ENCODE measurements around the gene MTMR3.

MTMR3 gene

DNA sequence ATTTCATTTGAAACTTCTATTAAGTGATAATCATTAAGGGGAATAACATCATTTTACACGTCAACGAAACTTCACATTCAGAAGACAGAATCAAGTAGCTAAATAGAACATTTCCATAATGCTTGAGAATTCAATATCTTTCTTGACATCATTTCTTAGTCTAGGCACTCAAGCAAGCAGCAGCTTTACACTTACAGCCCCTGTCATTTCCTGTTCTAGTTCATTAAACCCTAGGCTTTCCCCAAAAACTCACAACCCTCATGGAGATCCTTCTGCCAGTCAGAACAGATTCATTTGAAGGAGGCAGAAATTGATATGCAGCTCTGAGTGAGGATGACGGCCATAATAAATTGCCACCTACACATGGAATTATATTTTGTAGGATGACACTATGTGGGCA, 192.0 kb downstream of the MTMR3 start:
- ATAC-seq (replicated peaks) (no peak), DNase-seq (no peak)
- peaks cover 6 to 12% of the 10 kb centered on the region in 2 donors for H3K4me1 Mint-ChIP-seq
- H3K4me3 Mint-ChIP-seq = no peak overlapping the region
- no peak overlapping the region for H3K27ac Mint-ChIP-seq
- no peaks in the 10 kb centered on the region for H3K36me3 Mint-ChIP-seq
- peaks cover 28 to 37% of the 10 kb centered on the region in 2 donors for H3K27me3 Mint-ChIP-seq
- H3K9me3 Mint-ChIP-seq = no peaks in the 10 kb centered on the region

DNA sequence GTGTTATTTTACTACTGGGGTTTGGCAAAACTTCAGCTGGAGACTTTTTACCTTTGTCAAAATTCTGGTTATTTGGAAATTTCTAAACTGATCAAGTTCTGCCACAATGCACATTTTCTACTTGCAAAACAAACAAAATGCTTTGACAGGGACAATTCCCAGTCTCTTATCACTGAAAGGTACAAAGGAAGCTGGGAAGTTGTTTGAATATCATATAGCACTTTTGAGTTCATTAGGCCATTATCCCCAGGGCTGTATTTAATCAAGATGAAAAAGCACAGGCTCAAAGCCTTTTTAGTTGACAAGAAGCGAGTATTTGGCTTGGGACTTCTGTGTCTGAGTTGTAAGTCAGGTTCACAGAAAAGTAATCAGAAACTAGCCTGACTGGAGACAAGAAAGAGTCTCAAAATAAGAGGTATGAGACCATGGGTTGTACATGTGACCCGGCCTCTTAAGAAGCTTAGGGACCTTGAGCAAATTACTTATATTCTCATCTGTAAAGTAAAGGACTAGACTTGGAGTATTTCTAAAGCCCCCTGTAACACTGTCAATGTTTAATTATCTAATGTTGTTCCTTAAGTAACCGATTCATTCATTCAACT, 194.4 kb downstream of the MTMR3 start:
- Mint-ChIP-seq H3K4me3 (no peak overlapping the region), H3K27ac (no peak overlapping the region), H3K36me3 (no peaks in the 10 kb centered on the region), H3K9me3 (no peaks in the 10 kb centered on the region), H3K27me3 (peaks cover 28 to 45% of the 10 kb centered on the region in 2 donors), H3K4me1 (peaks cover 8 to 17% of the 10 kb centered on the region in 2 donors)
- no peak for DNase-seq
- ATAC-seq (replicated peaks) = no peak

DNA sequence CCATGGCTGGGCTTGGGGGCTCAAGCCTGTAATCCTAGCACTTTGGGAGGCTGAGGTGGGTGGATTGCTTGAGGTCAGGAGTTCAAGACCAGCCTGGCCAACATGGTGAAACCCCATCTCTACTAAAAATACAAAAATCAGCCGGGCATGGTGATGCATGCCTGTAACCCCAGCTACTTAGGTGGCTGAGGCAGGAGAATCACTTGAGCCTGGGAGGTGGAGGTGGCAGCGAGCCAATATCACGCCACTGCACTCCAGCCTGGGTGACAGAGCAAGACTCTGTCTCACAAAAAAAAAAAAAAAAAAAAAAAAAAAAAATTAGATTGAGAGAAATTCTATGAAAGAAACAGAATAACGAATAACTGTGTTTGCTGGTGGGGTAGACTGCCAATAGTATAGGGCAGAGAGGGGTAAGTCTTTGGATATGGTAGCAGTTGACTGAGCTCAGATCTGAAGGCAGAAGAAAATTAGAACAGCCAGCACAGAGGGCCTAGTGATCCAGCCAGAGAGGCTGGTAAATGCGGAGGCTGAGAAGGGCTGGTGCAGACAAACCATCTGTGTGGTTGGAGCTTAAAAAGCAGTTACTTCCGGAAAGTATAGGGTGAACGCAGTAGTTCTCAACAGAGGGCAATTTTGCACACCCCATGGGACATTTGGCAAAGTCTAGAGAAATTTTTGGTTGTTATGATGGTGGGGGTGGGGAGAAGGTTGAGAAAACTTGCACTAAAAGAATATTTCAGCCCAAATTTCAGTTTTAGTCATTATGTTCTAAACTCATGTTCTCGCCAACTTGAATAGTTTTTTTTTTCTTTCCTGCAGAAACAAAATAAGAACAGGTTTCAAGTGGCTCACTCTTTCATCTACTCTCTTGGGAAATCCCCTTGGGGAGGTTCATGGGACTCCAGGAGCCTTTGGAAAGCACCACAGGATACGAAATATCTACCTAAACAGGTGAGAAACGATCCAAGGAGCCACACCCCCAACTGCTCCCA, 195.6 kb downstream of the MTMR3 start:
- H3K9me3 Mint-ChIP-seq = no peaks in the 10 kb centered on the region
- DNase-seq = peak; percentile 5
- ATAC-seq (replicated peaks) = peak; percentile 78 to 84
- H3K27ac Mint-ChIP-seq = peak overlapping the region; percentile 48
- no peaks in the 10 kb centered on the region for H3K36me3 Mint-ChIP-seq
- H3K4me3 Mint-ChIP-seq = peak overlapping the region; percentile 40 to 55
- H3K27me3 Mint-ChIP-seq = peaks cover 28 to 45% of the 10 kb centered on the region in 2 donors
- H3K4me1 Mint-ChIP-seq = peaks cover 8 to 17% of the 10 kb centered on the region in 2 donors

DNA sequence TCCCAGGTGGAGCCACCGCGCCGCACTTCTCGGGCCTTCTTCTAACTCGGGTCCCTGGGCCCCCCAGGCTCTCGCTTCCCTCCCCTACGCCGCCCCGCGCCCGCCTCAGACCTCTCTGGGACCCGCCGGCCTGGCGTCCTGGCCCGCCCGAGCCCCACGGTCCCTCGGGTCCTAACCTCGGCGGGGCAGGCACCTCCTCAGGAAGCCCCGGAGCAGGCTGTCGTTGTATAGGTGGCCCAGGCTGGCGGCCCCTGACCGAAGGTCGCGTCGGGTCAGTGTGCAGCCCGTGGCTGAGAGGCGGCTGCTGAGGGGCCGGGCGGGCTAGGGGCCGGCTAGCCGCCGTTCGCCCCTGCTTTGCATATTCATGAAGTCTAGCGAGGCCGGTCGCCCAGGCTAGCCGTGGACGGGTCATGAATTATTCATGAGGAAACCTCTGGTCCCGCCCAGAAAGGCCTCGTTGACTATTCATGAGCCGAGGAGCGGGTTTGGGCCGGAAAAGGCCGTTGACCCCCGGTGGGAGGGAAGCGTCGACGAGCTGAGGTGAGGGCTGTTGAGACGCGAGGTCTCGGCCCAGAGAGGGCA, 197.1 kb downstream of the MTMR3 start, which contains the start of gene HORMAD2:
TSS of gene HORMAD2 (plus strand) at position 513 of the 582 bp plus-strand sequence. CDS start 13,489 bp downstream, outside the sequence.
- Mint-ChIP-seq H3K27me3 (peaks cover 28 to 38% of the 10 kb centered on the region in 2 donors), H3K27ac (peak within 1 kb of the TSS; percentile 51), H3K36me3 (no peaks in the 10 kb centered on the region), H3K9me3 (peaks cover 0 to 3% of the 10 kb centered on the region in 2 donors), H3K4me3 (peak within 1 kb of the TSS; percentile 68 to 74), H3K4me1 (peaks cover 8 to 17% of the 10 kb centered on the region in 2 donors)
- DNase-seq (peak; percentile 2), ATAC-seq (replicated peaks) (peak; percentile 59 to 65)
